HG03175 (cell line): ENCODE data around the gene BPIFA3.
"Not testable (repeated sequence)": the region's sequence is repeated elsewhere in the genome, so short reads cannot be mapped to it uniquely, and the experiment has no call there.

Experiments used
- ATAC-seq: cut with Tn5 transposase; IDR thresholded peaks from one replicate; pipeline ENCODE4 v1.9.1; 2021; ENCODE audit warnings: mild to moderate bottlenecking, moderate library complexity; ENCODE audit not compliant: unreplicated experiment

BPIFA3 gene

DNA sequence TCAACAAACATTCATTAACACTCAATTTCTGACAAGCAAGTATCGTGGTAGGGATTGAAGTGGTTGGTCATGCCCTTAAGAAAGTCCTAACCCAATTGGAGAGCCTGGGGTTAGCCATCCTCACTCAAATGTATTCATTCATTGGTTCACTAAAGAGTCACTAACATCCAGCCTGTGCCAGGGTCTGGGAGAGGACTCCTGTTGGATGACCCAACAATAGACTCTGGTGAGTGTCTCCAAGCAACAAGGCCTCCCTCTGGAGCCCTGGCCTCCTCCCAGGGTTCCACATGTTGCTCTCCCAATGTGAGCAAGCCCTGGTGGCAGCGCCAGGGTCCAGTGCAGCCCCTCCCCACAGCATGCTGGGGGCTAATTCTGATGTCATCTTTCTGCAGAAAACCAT is at the start of gene BPIFA3:
Gene BPIFA3 (plus strand): TSS at position 301 of the 400 bp plus-strand sequence. CDS start 185 bp downstream, outside the sequence.
- ATAC-seq: no peak

DNA sequence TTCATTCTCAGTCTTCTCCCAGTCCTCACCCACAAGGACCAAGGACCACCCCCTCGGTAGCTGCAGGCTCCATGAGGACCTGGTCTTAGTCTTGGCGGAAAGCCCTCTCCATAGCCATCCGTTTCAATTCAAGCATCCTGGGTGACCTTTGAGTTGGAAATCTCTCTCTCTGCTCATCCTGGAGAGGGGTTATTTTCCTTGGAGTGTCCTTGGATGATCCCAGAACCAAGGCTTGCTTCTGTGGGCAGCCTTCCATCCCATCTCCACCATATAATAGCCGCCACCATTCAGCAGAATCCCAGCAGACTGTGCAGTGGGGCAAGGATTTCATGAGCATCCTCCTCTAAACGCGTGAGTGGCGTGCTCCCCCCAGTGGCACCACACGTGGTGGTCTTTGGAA is 49.3 kb upstream of the BPIFA3 start, which contains the start of gene BPIFA2:
Gene BPIFA2 (plus strand): TSS at position 301 of the 400 bp plus-strand sequence. CDS start 987 bp downstream, outside the sequence.
- ATAC-seq: no peak

DNA sequence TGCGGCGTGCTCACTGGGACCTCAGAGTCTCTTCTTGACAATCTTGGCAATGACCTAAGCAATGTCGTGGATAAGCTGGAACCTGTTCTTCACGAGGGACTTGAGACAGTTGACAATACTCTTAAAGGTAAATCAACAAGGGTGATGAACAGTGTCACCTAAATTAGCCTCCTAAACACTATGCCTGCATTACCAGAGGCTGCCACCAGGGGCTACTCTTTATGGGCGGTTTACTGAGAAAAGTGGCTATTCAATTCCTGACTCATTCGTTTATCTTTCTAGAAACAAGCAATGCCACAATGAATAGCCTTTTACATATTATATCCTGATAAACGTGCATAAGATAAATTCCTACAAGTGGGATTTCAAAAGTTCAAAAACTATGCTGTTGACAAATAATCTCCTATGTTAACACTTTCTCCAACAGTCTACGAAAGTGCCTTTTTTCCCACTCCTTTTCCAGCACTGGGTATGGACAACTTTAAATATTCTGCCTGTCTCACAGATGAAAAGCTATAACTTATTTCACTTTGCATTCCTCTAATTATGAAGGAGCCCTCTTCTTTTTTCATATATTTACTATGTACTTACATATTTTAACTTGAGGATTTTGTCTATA is 47.9 kb upstream of the BPIFA3 start:
- ATAC-seq: no peak

DNA sequence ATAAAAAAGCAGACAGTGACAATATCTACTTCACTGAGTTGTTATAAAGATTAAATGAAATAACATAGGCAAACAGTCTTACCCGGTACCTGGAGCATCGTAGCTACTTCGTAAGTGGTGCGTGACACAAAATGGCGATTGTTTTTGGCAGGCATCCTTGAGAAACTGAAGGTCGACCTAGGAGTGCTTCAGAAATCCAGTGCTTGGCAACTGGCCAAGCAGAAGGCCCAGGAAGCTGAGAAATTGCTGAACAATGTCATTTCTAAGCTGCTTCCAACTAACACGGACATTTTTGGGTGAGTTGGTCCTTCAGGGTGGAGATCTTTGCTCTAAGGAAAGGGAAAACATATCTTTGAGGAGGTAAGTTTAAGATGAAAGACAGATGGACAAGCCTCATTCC is 44.4 kb upstream of the BPIFA3 start:
- no peak for ATAC-seq

DNA sequence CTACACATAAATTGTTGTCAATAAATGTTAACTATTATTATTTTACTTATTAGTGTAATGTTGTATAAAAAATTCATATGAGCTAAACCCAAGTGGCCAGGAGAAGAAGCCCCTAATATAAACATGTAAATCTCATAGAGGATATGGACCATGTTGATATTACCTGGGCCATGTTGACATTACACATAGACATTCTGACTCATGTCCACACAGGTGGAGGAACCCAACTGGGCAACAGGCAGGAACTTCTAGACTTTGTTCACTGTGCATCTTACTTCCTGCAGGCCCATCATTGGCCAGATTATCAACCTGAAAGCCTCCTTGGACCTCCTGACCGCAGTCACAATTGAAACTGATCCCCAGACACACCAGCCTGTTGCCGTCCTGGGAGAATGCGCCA is 42.0 kb upstream of the BPIFA3 start:
- ATAC-seq: no peak

DNA sequence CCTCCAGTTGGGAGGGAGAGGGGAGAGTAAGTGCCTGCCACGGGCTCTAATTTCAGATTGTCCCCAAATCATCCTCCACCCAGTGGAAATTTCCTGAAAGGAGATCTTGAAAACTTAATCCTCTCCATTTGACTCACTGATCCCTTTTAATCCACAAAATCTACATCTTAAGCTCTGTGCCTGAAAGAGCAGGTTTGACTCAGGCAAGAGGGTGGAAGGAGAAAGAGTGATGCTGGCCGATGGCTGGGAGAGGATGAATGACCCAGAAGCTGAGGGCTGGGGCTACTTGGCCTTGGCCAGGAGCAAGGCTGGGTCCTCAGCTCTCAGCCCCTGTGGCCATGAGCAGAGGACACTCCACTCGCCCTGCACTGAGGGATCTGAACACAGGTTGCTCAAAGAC is 41.1 kb upstream of the BPIFA3 start:
- ATAC-seq: no peak

DNA sequence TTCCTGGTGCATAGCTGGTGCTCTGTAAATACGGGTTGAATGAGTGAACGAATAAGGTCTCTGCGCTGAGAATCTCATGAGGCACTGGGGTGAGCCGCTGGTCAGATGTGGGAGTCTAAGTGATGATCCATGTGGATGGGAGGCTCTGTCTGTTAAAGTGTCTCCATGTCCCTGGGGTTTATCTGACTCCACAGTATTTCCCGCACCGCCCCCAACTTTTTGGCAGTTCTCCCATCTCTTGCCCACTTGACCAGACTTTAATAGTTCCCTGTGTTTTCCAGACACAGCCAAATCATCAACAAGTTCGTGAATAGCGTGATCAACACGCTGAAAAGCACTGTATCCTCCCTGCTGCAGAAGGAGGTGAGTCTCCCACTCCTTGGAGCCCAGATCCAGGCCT is 39.3 kb upstream of the BPIFA3 start:
- no peak for ATAC-seq

DNA sequence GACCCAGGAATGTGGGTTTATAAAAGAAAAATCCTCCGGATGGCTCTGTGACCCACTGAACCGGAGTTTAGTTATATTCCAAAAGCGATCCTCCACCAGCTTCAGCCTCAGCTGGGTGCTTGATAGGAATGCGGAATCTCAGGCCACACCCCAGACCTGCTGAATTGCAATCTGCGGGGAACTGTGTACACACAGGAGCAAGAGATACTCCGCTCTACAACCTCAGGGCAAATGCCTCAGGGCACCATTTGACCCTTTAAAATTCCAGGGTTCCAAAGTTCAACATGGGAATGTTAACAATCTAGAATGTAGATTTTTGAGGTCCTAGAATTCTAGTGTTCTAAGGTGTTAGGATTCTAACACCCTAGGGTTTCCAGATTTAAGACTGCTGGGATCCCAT is 38.4 kb upstream of the BPIFA3 start:
- no peak for ATAC-seq

DNA sequence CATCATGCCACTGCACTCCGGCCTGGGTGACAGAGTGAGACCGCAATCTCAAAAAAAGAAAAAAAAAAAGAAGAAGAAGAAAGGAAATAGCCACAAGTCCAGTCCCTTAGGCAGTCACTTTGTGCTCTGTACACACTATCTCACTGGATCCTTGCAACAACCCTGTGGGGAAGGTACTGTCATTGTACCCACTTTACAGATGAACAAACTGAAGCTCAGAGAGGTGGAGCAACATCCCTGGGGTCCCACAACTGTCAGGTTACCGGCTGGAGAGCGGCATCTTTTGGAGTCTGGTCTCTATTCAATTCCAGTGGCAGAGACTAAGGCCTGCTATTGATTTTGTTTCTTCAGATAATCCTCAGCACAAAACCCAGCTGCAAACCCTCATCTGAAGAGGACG is 37.0 kb upstream of the BPIFA3 start:
- ATAC-seq: no peak

DNA sequence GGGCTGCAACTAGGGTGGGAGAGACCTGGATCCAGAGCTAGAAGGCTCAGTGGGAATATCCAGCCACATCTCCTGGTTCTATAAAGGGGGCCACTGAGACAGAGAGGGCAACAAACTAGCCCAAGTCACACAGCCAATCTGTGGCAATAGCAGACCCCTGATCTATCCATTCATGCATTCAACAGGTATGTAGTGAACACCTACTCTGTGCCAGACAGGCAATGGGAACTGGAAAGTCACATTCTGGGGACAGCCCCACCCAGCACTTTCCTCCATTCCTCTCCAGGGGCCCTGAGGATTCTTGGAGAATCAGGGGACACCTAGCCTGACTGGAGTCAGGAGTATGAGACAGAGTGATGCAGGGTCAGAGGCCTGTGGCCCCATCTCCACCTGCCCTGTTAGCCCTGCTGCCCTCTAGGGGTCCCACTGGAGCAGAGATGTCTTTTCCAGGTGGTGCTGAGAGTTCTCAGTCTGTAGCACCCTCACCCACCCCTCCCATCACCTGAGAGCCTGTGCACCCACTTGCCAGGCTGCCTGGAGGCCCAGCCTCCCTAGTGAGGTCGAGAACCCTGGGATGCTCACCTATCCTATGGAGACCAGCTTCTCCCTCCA is 35.6 kb upstream of the BPIFA3 start:
- no peak for ATAC-seq

DNA sequence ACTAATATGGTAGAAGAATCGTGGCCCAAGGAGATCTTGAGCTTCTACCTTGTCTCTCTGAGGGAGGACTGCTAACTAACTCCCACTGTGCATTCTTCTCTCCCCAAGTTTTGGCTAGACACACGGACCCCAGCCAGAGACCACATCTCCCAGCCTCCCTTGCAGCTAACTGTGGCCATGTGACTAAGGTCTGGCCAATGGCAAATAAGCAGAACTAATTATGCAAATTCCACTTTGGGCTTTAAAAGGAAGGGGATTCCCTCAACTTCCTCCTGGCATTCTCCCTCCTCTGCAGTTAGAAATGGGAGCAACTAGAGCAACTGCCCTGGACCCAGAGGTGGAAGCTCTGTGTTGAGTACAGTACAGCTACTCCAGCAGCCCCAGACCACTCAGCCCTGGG is 33.8 kb upstream of the BPIFA3 start:
- ATAC-seq: no peak

DNA sequence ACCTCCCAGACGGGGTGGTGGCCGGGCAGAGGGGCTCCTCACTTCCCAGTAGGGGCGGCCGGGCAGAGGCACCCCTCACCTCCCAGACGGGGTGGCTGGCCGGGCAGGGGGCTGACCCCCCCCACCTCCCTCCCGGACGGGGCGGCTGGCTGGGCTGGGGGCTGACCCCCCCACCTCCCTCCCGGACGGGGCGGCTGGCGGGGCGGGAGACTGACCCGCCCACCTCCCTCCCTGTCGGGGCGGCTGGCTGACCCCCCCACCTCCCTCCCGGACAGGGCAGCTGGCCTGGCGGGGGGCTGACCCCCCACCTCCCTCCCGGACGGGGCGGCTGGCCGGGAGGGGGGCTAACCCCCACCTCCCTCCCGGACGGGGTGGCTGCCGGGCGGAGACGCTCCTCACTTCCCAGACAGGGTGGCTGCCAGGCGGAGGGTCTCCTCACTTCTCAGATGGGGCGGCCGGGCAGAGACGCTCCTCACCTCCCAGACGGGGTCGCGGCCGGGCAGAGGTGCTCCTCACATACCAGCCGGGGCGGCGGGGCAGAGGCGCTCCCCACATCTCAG is 32.0 kb upstream of the BPIFA3 start:
- ATAC-seq: not testable (repeated sequence)

DNA sequence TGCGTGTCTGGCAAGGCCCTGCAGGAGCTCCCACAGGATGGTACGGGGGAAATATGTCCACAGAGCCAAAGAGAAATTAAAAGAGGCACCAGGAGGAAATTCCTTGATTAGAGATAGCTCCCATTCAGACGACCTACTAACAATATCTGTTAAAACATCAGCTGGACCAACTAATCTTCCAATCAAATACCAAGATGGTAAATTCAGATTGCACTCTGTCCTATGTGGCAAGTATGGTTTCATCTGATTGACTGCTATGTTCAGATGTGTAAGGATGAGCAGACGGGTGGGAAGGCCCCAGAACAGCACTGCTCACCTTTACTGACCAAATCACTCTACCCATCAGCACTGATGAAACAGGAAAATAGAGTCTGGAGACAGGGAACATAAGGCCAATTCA is 29.7 kb upstream of the BPIFA3 start:
- no peak for ATAC-seq

DNA sequence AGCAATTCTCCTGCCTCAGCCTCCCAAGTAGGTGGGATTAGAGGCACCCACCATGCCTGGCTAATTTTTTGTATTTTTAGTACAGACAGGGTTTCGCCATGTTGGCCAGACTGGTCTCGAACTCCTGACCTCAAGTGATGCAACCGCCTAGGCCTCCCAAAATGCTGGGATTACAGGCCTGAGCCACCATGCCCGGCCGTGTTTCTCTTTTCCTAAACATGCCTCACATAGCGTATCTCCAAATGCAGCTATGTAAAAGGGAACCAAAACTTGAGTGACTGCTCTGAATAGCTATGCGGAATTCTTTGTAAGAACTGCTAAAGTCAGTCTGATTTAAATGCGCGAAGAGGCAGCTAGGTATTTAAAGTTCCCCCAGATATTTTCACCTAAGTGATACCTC is 28.7 kb upstream of the BPIFA3 start:
- ATAC-seq: no peak

DNA sequence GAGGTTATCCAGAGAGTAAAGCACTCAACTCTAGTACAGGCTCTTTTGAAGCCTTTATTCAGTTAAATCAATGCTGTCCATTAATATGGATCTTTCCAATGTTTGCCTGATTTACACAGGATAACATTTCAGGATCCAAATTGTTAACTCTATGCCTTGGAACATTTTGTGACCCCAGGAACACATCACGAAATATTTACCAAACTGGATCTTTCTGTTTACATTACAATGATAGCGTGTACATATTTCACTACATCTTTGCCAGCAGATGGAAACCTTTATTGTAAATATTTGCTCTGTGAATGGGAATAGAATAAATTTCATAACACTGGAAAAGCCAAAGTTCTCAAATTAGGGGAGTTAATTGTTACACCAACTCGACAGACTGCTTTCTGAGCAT is 25.7 kb upstream of the BPIFA3 start:
- ATAC-seq: no peak

DNA sequence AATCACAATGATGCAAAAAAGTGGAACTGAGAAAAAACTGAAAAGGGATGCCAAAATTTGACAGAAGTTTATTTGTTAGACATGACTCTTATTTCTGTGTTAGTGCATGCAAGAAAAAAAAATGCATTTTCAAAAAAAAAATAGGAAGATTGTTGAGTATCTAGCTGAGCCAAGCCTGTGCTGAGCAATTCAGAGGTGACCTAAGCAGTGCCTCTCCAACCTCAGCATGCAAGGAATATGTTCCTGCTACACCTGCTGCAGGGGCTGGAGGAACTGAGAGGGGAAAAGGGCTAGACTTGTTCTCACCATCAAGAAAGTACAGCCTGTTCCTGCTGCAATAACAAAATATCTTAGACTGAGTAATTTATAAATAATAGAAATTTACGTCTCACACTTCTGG is 25.2 kb upstream of the BPIFA3 start:
- no peak for ATAC-seq

DNA sequence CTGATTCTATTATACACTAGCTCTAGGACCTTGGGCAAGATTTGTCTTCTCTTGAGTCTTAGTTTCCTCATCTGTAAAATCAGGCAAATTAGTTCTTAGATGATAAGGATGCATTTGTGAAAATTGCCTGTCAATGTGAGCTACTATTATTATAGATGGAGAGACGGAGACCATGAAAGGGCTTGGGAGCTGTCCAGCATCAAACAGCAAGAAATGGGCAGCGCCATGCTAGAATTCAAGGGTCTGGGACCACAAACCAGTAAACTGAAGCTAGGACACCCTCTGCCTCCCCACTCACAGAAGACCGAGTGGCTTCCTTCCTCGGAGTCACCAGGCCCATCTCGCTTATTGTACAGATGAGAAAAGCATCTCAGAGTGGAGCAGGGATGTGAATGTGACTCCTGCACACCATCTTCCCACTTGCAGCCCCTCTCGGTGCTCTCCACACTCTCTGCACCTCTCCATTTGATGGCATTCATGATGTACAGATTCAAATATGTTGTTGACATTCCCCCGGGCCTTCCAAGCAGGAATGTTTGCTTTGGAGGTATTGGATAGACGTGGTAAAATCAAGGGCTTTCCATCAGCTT is 24.1 kb upstream of the BPIFA3 start:
- no peak for ATAC-seq

DNA sequence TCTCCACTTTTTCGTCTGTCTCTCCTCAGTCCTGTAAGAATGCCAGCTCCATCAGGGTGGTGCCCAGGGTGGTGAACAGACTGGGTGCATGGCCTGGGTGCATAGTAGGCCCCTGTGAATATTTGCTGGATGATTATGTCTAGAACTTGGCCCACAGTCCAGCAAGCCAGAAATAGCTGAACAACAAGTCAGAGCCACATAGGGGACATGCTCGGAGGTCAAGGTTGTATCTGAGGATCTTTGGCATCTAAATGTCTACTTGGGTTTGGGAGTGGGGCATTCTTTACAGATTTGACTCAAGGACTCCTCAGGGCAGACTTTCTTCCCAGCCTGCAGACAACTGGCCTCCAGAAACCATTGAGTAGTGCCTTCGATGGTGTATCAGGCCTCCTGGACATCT is 18.1 kb upstream of the BPIFA3 start:
- ATAC-seq: no peak

DNA sequence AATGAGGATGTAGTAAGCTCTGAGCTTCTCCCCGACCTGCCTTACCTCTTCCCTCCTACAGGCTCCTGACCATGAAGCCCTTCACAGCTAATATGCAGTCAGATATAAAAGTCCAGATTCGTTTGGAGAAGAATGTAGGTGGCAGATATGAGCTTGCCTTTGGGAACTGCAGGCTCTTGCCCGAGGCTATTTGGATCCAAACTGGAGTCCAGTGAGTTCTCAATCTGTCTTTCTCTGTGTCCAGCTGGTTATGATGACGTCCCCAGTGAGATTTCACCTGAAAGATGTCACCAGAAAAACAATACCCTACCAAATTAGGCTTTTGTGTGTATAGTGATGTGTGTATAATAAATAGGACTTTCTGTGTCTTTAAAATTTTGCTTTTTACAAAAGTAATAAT is 14.7 kb upstream of the BPIFA3 start:
- no peak for ATAC-seq

DNA sequence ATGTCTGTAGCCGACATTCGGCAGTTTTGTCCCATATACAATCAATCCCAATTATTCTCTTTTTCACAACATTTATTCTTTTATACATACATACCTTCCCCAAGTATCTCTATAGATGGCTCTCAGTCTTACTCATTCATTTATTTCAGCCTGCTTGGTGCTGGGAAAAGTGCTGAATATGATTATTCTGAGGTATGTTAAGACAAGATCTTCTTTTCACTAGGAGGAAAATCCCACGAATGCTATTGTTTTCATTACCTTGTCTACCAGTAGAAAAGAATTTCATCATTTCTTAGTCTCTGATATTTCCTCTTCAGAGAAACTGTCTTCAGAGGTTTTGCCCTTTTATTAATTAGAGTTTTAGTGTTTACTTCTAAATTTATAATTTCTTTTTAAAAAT is 13.7 kb upstream of the BPIFA3 start:
- no peak for ATAC-seq

DNA sequence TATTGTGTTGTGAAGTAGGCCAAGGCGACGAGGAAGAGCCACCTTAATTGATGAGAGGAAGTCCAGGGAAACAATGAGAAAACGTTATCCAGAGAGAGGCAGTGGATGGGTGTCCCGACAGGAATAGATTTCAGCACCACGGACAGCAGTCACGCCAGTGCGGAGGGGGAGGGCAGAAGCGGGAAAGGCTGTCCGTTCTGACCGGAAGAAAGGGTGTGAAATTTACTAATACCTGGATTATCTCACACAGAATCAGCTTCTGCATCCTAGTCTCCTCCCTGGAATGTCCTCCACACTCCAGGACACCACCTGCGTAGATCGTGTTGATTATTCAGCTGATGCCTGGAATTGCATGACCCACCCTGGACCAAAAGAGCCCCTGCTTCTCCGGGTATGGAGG is 7.4 kb upstream of the BPIFA3 start:
- no peak for ATAC-seq

DNA sequence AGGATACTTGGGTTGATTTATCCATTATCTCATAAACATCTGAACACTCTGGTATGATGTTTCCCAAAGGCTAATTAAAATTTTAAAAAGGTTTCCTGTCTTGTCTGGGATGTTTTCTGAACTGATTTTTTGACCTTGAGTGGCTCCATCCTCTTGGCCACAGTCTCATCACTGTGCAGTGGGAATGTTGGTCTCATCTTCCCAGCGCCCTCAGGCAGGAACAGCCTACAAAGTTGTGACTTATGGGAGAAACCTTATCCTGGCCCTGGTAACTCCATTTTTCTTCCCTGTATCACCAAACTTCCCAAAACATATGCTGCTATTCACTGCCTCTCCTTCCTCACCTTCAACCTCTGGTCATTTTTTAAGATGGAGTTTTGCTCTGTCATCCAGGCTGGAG is 6.8 kb upstream of the BPIFA3 start:
- no peak for ATAC-seq
